ENCODE measurements around the gene UBIAD1. TPM values are rescaled to one million over a fixed set of nuclear protein-coding genes. Genes with fewer than 3 reads are reported as not detected.

Gene UBIAD1
- total RNA-seq, 1 donor from 2014 or later: 9.6 TPM

- intact Hi-C loops (cut with micrococcal nuclease): no loop called here
- Histone ChIP-seq H3K4me1 (no peaks in the 10 kb centered on the region), H3K27ac (replicated peaks) (no peak overlapping the region), H3K27me3 (ENCODE audit: low read depth) (peaks cover 7% of the 10 kb centered on the region), H3K36me3 (no peaks in the 10 kb centered on the region), H3K9me3 (replicated peaks) (no peaks in the 10 kb centered on the region), H3K4me3 (no peak overlapping the region)
- DNase-seq: no peak
- no peak for TF ChIP-seq CTCF (IDR thresholded peaks at IDR 0.05; ENCODE audit: borderline replicate concordance)
Observed at GRCh38 chr1:11308699-11309224, 35.8 kb downstream of the UBIAD1 start.

GRCh38 chr1:11309385-11309784 lies 36.4 kb downstream of the UBIAD1 start:
- Histone ChIP-seq H3K4me1 (no peaks in the 10 kb centered on the region), H3K4me3 (no peak overlapping the region), H3K36me3 (no peaks in the 10 kb centered on the region), H3K9me3 (replicated peaks) (no peaks in the 10 kb centered on the region), H3K27ac (replicated peaks) (no peak overlapping the region), H3K27me3 (ENCODE audit: low read depth) (peaks cover 7% of the 10 kb centered on the region)
- TF ChIP-seq CTCF (IDR thresholded peaks at IDR 0.05; ENCODE audit: borderline replicate concordance): no peak
- DNase-seq: no peak
- intact Hi-C loops (cut with micrococcal nuclease): no loop called here

GRCh38 chr1:11311816-11312755 lies 39.1 kb downstream of the UBIAD1 start:
- Histone ChIP-seq H3K27me3 (ENCODE audit: low read depth) (peaks cover 7% of the 10 kb centered on the region), H3K36me3 (no peaks in the 10 kb centered on the region), H3K4me3 (no peak overlapping the region), H3K9me3 (replicated peaks) (no peaks in the 10 kb centered on the region), H3K27ac (replicated peaks) (no peak overlapping the region), H3K4me1 (no peaks in the 10 kb centered on the region)
- no peak for TF ChIP-seq CTCF (IDR thresholded peaks at IDR 0.05; ENCODE audit: borderline replicate concordance)
- no peak for DNase-seq
- intact Hi-C loops (cut with micrococcal nuclease): no loop called here

- DNase-seq: no peak
- no peaks in the 10 kb centered on the region for H3K9me3 ChIP-seq (replicated peaks)
- H3K4me1 ChIP-seq: no peaks in the 10 kb centered on the region
- H3K27me3 ChIP-seq (ENCODE audit: low read depth): peaks cover 22% of the 10 kb centered on the region
- TF ChIP-seq CTCF (IDR thresholded peaks at IDR 0.05; ENCODE audit: borderline replicate concordance): no peak
- no peaks in the 10 kb centered on the region for H3K36me3 ChIP-seq
- H3K27ac ChIP-seq (replicated peaks): no peak overlapping the region
- H3K4me3 ChIP-seq: no peak overlapping the region
- intact Hi-C loops (cut with micrococcal nuclease): no loop called here
Observed at GRCh38 chr1:11314959-11315358, 42.0 kb downstream of the UBIAD1 start.

GRCh38 chr1:11316701-11317100 lies 43.7 kb downstream of the UBIAD1 start:
- no peak for TF ChIP-seq CTCF (IDR thresholded peaks at IDR 0.05; ENCODE audit: borderline replicate concordance)
- peaks cover 38% of the 10 kb centered on the region for H3K27me3 ChIP-seq (ENCODE audit: low read depth)
- H3K27ac ChIP-seq (replicated peaks): no peak overlapping the region
- no peak overlapping the region for H3K4me3 ChIP-seq
- H3K9me3 ChIP-seq (replicated peaks): no peaks in the 10 kb centered on the region
- no peaks in the 10 kb centered on the region for H3K4me1 ChIP-seq
- H3K36me3 ChIP-seq: no peaks in the 10 kb centered on the region
- no peak for DNase-seq
- intact Hi-C loops (cut with micrococcal nuclease): no loop called here

Measured in left ventricle myocardium inferior (tissue), 1 donor.